Measurements from ENCODE around the gene BSN.
"Not testable (repeated sequence)": the region's sequence is repeated elsewhere in the genome, so short reads cannot be mapped to it uniquely, and the experiment has no call there.

The BSN gene

GRCh38 chr3:49689046-49689907 is 135.0 kb downstream of the BSN start, which contains the start of the genes MST1 and RNF123:
Gene MST1, minus strand, starts transcription at chr3:49689474. Its CDS starts 783 bp downstream, at chr3:49688691.
Gene RNF123, plus strand, starts transcription at chr3:49689557. Its CDS starts 1,609 bp downstream, at chr3:49691166.
- in situ Hi-C loops (cut with MboI; ENCODE audit: low sequenced_read_pairs) = no loop called here
- H3K27me3 ChIP-seq (ENCODE audit: low read depth) = no peaks in the 10 kb centered on the region
- no peaks in the 10 kb centered on the region for H3K4me1 ChIP-seq
- H3K9me3 ChIP-seq = no peaks in the 10 kb centered on the region
- DNase-seq (ENCODE audit: low spot score in 2 of 2) = peak; percentile 76 to 95
- H3K36me3 ChIP-seq (replicated peaks) = no peaks in the 10 kb centered on the region; the same call in 1 of the 2 replicates
- peak within 1 kb of the TSS; percentile 96 for H3K4me3 ChIP-seq

GRCh38 chr3:49689908-49690624 is 135.8 kb downstream of the BSN start:
- H3K4me1 ChIP-seq; H3K27me3 ChIP-seq (ENCODE audit: low read depth); H3K36me3 ChIP-seq (replicated peaks); H3K9me3 ChIP-seq; DNase-seq (ENCODE audit: low spot score in 2 of 2); in situ Hi-C loops (cut with MboI; ENCODE audit: low sequenced_read_pairs): not testable (repeated sequence)
- H3K4me3 ChIP-seq = peak overlapping the region; percentile 96

- in situ Hi-C loops (cut with MboI; ENCODE audit: low sequenced_read_pairs); H3K36me3 ChIP-seq (replicated peaks); H3K4me3 ChIP-seq; DNase-seq (ENCODE audit: low spot score in 2 of 2); H3K27me3 ChIP-seq (ENCODE audit: low read depth); H3K4me1 ChIP-seq; H3K9me3 ChIP-seq: not testable (repeated sequence)
These were observed 136.6 kb downstream of the BSN start for GRCh38 chr3:49690856-49691255.

GRCh38 chr3:49691481-49691880 is 137.2 kb downstream of the BSN start:
- H3K36me3 ChIP-seq (replicated peaks); H3K4me3 ChIP-seq; H3K4me1 ChIP-seq; H3K9me3 ChIP-seq; DNase-seq (ENCODE audit: low spot score in 2 of 2); H3K27me3 ChIP-seq (ENCODE audit: low read depth); in situ Hi-C loops (cut with MboI; ENCODE audit: low sequenced_read_pairs): not testable (repeated sequence)

- H3K4me3 ChIP-seq; H3K9me3 ChIP-seq; DNase-seq (ENCODE audit: low spot score in 2 of 2); H3K4me1 ChIP-seq; H3K36me3 ChIP-seq (replicated peaks); H3K27me3 ChIP-seq (ENCODE audit: low read depth); in situ Hi-C loops (cut with MboI; ENCODE audit: low sequenced_read_pairs): not testable (repeated sequence)
These were observed 140.3 kb downstream of the BSN start for GRCh38 chr3:49694409-49695070.

GRCh38 chr3:49695350-49696015 is 141.2 kb downstream of the BSN start:
- H3K36me3 ChIP-seq (replicated peaks); in situ Hi-C loops (cut with MboI; ENCODE audit: low sequenced_read_pairs); H3K27me3 ChIP-seq (ENCODE audit: low read depth); H3K9me3 ChIP-seq; DNase-seq (ENCODE audit: low spot score in 2 of 2); H3K4me3 ChIP-seq; H3K4me1 ChIP-seq: not testable (repeated sequence)

- in situ Hi-C loops (cut with MboI; ENCODE audit: low sequenced_read_pairs) = no loop called here
- Histone ChIP-seq H3K9me3 (no peaks in the 10 kb centered on the region), H3K4me3 (no peak overlapping the region), H3K27me3 (ENCODE audit: low read depth) (no peaks in the 10 kb centered on the region), H3K36me3 (replicated peaks) (peaks cover 17% of the 10 kb centered on the region; the same call in 1 of the 2 replicates), H3K4me1 (no peaks in the 10 kb centered on the region)
- no peak for DNase-seq (ENCODE audit: low spot score in 2 of 2)
These were observed 145.2 kb downstream of the BSN start for GRCh38 chr3:49699281-49699979.

GRCh38 chr3:49700014-49700413 is 145.7 kb downstream of the BSN start:
- H3K4me1 ChIP-seq = no peaks in the 10 kb centered on the region
- no peaks in the 10 kb centered on the region for H3K27me3 ChIP-seq (ENCODE audit: low read depth)
- peaks cover 20% of the 10 kb centered on the region for H3K36me3 ChIP-seq (replicated peaks)
- no peaks in the 10 kb centered on the region for H3K9me3 ChIP-seq
- H3K4me3 ChIP-seq = no peak overlapping the region
- DNase-seq (ENCODE audit: low spot score in 2 of 2) = no peak
- in situ Hi-C loops (cut with MboI; ENCODE audit: low sequenced_read_pairs) = loop anchor here (5.0 kb wide), 1 partner anchor 132 kb away; no protein-coding TSS in a partner anchor

GRCh38 chr3:49700453-49701128 is 146.3 kb downstream of the BSN start:
- Histone ChIP-seq H3K36me3 (replicated peaks) (peaks cover 20% of the 10 kb centered on the region), H3K4me3 (no peak overlapping the region), H3K27me3 (ENCODE audit: low read depth) (no peaks in the 10 kb centered on the region), H3K9me3 (no peaks in the 10 kb centered on the region), H3K4me1 (no peaks in the 10 kb centered on the region)
- DNase-seq (ENCODE audit: low spot score in 2 of 2) = no peak
- in situ Hi-C loops (cut with MboI; ENCODE audit: low sequenced_read_pairs) = loop anchor here (5.0 kb wide), 1 partner anchor 132 kb away; no protein-coding TSS in a partner anchor

- H3K4me1 ChIP-seq = no peaks in the 10 kb centered on the region
- peaks cover 20% of the 10 kb centered on the region for H3K36me3 ChIP-seq (replicated peaks)
- no peaks in the 10 kb centered on the region for H3K9me3 ChIP-seq
- in situ Hi-C loops (cut with MboI; ENCODE audit: low sequenced_read_pairs) = loop anchor here (5.0 kb wide), 1 partner anchor 131 kb away; no protein-coding TSS in a partner anchor
- peak in 1 of 2 experiments; percentile 40 for DNase-seq (ENCODE audit: low spot score in 2 of 2)
- H3K4me3 ChIP-seq = no peak overlapping the region
- no peaks in the 10 kb centered on the region for H3K27me3 ChIP-seq (ENCODE audit: low read depth)
These were observed 147.3 kb downstream of the BSN start for GRCh38 chr3:49701388-49702077.

- Histone ChIP-seq H3K9me3 (no peaks in the 10 kb centered on the region), H3K4me1 (no peaks in the 10 kb centered on the region), H3K4me3 (no peak overlapping the region), H3K27me3 (ENCODE audit: low read depth) (no peaks in the 10 kb centered on the region), H3K36me3 (replicated peaks) (peaks cover 20% of the 10 kb centered on the region)
- DNase-seq (ENCODE audit: low spot score in 2 of 2) = no peak
- in situ Hi-C loops (cut with MboI; ENCODE audit: low sequenced_read_pairs) = loop anchor here (5.0 kb wide), 1 partner anchor 130 kb away; no protein-coding TSS in a partner anchor
These were observed 148.4 kb downstream of the BSN start for GRCh38 chr3:49702672-49703071.

- Histone ChIP-seq H3K4me3 (no peak overlapping the region), H3K27me3 (ENCODE audit: low read depth) (no peaks in the 10 kb centered on the region), H3K36me3 (replicated peaks) (peaks cover 16% of the 10 kb centered on the region), H3K9me3 (no peaks in the 10 kb centered on the region), H3K4me1 (no peaks in the 10 kb centered on the region)
- in situ Hi-C loops (cut with MboI; ENCODE audit: low sequenced_read_pairs) = loop anchor here (5.0 kb wide), 1 partner anchor 129 kb away; no protein-coding TSS in a partner anchor
- DNase-seq (ENCODE audit: low spot score in 2 of 2) = peak; percentile 51 to 71
These were observed 149.2 kb downstream of the BSN start for GRCh38 chr3:49703443-49703927.

Data from HAP-1 (cell line).